HFF-Myc (cell line): Measurements from ENCODE around the gene TBC1D22A.
"Not testable (repeated sequence)": the region's sequence is repeated elsewhere in the genome, so short reads cannot be mapped to it uniquely, and the experiment has no call there.

Source experiments
- DNase-seq: peaks from one replicate; pipeline ENCODE4 v3.0.0-alpha.2; 2011; ENCODE audit warnings: low read depth; ENCODE audit errors: extremely low read depth
- H3K4me3 ChIP-seq: replicated peaks from 2 replicates; pipeline ENCODE4 v1.5.1; 2011; ENCODE audit warnings: low read depth, mild to moderate bottlenecking, control low read depth, low read length
- CTCF ChIP-seq: IDR thresholded peaks from 2 replicates; pipeline ENCODE4 v1.5.1; 2012; ENCODE audit warnings: mild to moderate bottlenecking, low read depth, low read length, control low read depth; ENCODE audit errors: missing control alignments

The TBC1D22A gene

GRCh38 chr22:47116426-47117341, 354.2 kb downstream of the TBC1D22A start:
- TF ChIP-seq CTCF = no peak
- no peak for DNase-seq

GRCh38 chr22:47117442-47117841, 355.0 kb downstream of the TBC1D22A start:
- DNase-seq = not testable (repeated sequence)

More at GRCh38 chr22:47116426-47117341, 354.2 kb downstream of the TBC1D22A start:
- no peak overlapping the region for H3K4me3 ChIP-seq

GRCh38 chr22:47119181-47119580, 356.7 kb downstream of the TBC1D22A start:
- DNase-seq = no peak
- TF ChIP-seq CTCF = no peak

More at GRCh38 chr22:47117442-47117841, 355.0 kb downstream of the TBC1D22A start:
- H3K4me3 ChIP-seq = not testable (repeated sequence)

GRCh38 chr22:47120399-47120798, 357.9 kb downstream of the TBC1D22A start:
- DNase-seq = no peak
- TF ChIP-seq CTCF = no peak
- no peak overlapping the region for H3K4me3 ChIP-seq

More at GRCh38 chr22:47119181-47119580, 356.7 kb downstream of the TBC1D22A start:
- no peak overlapping the region for H3K4me3 ChIP-seq

- TF ChIP-seq CTCF = no peak
- DNase-seq = no peak
- H3K4me3 ChIP-seq = no peak overlapping the region
Observed at GRCh38 chr22:47121791-47122190, 359.3 kb downstream of the TBC1D22A start.

GRCh38 chr22:47122441-47123000, 360.1 kb downstream of the TBC1D22A start:
- no peak for DNase-seq
- no peak for TF ChIP-seq CTCF
- H3K4me3 ChIP-seq = no peak overlapping the region
